Measurements from ENCODE around the gene KLHL17.

GRCh38 chr1:952603-953002 is 7.8 kb upstream of the KLHL17 start:
- TF ChIP-seq RAD21 (IDR thresholded peaks at IDR 0.05; ENCODE audit: low read depth) (no peak), REST (IDR thresholded peaks at IDR 0.05; ENCODE audit: low read depth) (no peak), MAX (IDR thresholded peaks at IDR 0.05) (no peak), TCF12 (IDR thresholded peaks at IDR 0.05; ENCODE audit: low read depth) (no peak), CEBPB (IDR thresholded peaks at IDR 0.05) (no peak), TAF1 (IDR thresholded peaks at IDR 0.05; ENCODE audit: low read depth) (no peak), NFIC (IDR thresholded peaks at IDR 0.05) (no peak), YY1 (IDR thresholded peaks at IDR 0.05; ENCODE audit: low read depth) (no peak), EGR1 (IDR thresholded peaks at IDR 0.05) (no peak), CREB1 (IDR thresholded peaks at IDR 0.05; ENCODE audit: low read depth) (no peak)

All from Ishikawa (cell line).